ENCODE measurements around the gene MAGEA9.

DNA sequence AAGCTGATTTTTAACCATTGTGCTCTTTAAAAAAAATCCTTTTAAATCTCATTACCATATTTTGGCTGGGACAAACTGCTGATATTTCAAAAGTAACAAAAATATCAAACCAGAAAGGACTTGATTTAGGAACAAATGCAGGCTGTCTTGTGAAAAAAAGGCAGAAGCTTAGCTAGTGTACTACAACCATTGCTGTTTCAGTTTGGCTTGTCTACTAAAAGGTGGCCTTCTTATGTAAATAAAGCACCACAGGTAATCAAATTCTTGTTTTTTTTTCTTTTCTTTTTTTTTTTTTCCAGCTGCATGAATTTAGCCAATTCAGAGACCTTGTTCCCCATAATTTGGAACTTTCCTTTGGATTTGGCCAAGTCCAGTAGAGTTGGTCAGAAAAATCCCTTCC, 55.4 kb downstream of the MAGEA9 start:
- no peak for TF ChIP-seq EZH2 (IDR thresholded peaks at IDR 0.05; ENCODE audit: low read length, missing control alignments)
- TF ChIP-seq, protein P1, sequence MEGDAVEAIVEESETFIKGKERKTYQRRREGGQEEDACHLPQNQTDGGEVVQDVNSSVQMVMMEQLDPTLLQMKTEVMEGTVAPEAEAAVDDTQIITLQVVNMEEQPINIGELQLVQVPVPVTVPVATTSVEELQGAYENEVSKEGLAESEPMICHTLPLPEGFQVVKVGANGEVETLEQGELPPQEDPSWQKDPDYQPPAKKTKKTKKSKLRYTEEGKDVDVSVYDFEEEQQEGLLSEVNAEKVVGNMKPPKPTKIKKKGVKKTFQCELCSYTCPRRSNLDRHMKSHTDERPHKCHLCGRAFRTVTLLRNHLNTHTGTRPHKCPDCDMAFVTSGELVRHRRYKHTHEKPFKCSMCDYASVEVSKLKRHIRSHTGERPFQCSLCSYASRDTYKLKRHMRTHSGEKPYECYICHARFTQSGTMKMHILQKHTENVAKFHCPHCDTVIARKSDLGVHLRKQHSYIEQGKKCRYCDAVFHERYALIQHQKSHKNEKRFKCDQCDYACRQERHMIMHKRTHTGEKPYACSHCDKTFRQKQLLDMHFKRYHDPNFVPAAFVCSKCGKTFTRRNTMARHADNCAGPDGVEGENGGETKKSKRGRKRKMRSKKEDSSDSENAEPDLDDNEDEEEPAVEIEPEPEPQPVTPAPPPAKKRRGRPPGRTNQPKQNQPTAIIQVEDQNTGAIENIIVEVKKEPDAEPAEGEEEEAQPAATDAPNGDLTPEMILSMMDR (conservative IDR thresholded peaks at IDR 0.05 in 1 of 2, IDR thresholded peaks at IDR 0.05 in 1 of 2; ENCODE audit: low read depth in 1 of 2, low read length in 2 of 2), result no peak

Data from fibroblast of lung (primary cell).